Heart left ventricle (tissue), 13 donors: ENCODE measurements around the gene COBL.

ENCODE experiments used
- POLR2A ChIP-seq, 2 donors: fragments of 450-650 bp; IDR thresholded peaks; one replicate each; pipeline ENCODE4 v1.6.1; 2017; ENCODE audit warnings: antibody characterized with exemption in 2 of 2, mild to moderate bottlenecking in 2 of 2, moderate library complexity in 2 of 2
- TF ChIP-seq, protein P1 (sequence below), 12 donors: fragments of 200-600 bp; sonication (generic) in 4 of 12; IDR thresholded peaks; one replicate each; pipeline versions ENCODE4 v1.5.0 to v1.8.0; 2018 to 2022; ENCODE audit warnings: antibody characterized with exemption in 12 of 12, mild to moderate bottlenecking in 5 of 12
- donor health status: ischemic (EF 13 %, LVEDD 7.1; RV severe dilation, severe dysfunction).
- donor health status: DM: no; HTN: yes; CAD: no.
- donor health status: DM: no; HTN: no; CAD: no.
- donor health status: ischemic (EF 25% LVEDD 6.9; RV normal size, moderate dysfunction).
- donor health status: ischemic (EF 25% LVEDD 5.7; RV mildly dilated, moderate dysfunction).
- donor health status: ischemic (EF 35%, LVEDD 5.7; RV mildly dilated, moderate dysfunction).
- donor health status: nonischemic (EF 11% LVEDD 7.7; RV severe dilation, severe dysfunction).
- donor health status: DM: yes; HTN: yes; CAD: no.
- donor health status: PGD.
- donor health status: ischemic (EF 29% LVEDD 5.4; RV normal size, mild dysfunction).
- donor health status: nonischemic (EF 23%, LVEDD 6.1; RV moderate dilation, normal function).

DNA sequence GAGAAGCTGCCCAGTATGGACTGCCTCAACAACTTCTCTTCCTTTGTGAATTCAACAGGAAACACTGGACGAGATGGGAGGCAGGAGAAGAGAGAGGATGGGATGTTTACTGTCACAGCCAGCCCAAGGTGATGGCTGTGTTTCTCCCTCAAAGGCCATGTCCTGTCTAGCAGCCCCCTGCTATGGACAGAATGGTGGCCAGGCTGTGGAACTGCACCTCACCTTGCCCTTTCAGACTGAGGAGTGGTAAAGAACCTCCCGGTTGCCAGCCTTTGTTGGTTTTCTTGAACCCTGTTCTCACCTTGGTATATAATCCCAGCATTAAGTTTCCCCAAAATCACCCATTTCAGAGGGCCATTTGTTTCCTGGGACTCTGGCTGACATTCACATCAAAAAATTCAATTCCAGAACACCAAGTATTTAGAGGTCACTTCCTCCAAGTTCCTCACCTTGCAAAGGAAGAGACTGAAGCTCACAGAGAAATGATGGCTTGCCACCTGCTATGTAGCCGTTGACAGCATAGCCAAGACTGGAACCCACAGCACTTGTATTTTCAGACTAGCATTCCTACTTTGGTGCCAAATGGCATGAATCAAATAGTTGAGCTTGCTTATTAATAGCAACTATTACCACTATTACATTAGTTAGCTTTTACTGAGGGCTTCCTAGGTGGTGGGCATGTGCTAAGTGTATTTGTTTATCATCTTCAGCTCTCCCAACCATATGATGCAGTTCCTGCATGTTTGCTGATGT is 309.9 kb downstream of the COBL start:
- TF ChIP-seq, protein P1, sequence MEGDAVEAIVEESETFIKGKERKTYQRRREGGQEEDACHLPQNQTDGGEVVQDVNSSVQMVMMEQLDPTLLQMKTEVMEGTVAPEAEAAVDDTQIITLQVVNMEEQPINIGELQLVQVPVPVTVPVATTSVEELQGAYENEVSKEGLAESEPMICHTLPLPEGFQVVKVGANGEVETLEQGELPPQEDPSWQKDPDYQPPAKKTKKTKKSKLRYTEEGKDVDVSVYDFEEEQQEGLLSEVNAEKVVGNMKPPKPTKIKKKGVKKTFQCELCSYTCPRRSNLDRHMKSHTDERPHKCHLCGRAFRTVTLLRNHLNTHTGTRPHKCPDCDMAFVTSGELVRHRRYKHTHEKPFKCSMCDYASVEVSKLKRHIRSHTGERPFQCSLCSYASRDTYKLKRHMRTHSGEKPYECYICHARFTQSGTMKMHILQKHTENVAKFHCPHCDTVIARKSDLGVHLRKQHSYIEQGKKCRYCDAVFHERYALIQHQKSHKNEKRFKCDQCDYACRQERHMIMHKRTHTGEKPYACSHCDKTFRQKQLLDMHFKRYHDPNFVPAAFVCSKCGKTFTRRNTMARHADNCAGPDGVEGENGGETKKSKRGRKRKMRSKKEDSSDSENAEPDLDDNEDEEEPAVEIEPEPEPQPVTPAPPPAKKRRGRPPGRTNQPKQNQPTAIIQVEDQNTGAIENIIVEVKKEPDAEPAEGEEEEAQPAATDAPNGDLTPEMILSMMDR (IDR thresholded peaks at IDR 0.05) = no peak
- no peak for TF ChIP-seq POLR2A (IDR thresholded peaks at IDR 0.05)
